Neural cell (in vitro differentiated cells): ENCODE data around the gene B4GALNT4. TPM values are rescaled to one million over a fixed set of nuclear protein-coding genes. Genes with fewer than 3 reads are reported as not detected.

ENCODE experiments used
- H2AFZ ChIP-seq: fragments of 200-600, 300-800 bp; sonication (generic), shearing (Covaris generic); 2 replicates; pipeline ENCODE4 v1.6.0; 2014; ENCODE audit warnings: low read depth, mild to moderate bottlenecking, antibody characterized with exemption, low read length, moderate library complexity
- H3F3A ChIP-seq: fragments of 200-600 bp; shearing (Covaris generic); 2 replicates; pipeline ENCODE4 v1.6.1; 2016; ENCODE audit warnings: mild to moderate bottlenecking, moderate library complexity, mixed read lengths, antibody characterized with exemption, low read length; ENCODE audit not compliant: insufficient read depth, poor library complexity, severe bottlenecking
- H3K27ac ChIP-seq: fragments of 200-600, 300-800 bp; sonication (generic), shearing (Covaris generic); 2 replicates; pipeline ENCODE4 v1.5.1; 2014; ENCODE audit warnings: mild to moderate bottlenecking, low read length, moderate library complexity
- H3K27me3 ChIP-seq: fragments of 300-800, 200-600 bp; sonication (generic), shearing (Covaris generic); 2 replicates; pipeline ENCODE4 v1.6.0; 2014; ENCODE audit warnings: mild to moderate bottlenecking, low read depth, low read length, moderate library complexity; ENCODE audit not compliant: insufficient read depth
- H3K36me3 ChIP-seq: fragments of 300-800, 200-600 bp; sonication (generic), shearing (Covaris generic); 2 replicates; pipeline ENCODE4 v1.5.1; 2014; ENCODE audit warnings: mild to moderate bottlenecking, antibody characterized with exemption, low read length, moderate library complexity; ENCODE audit not compliant: insufficient read depth
- H3K4me2 ChIP-seq: fragments of 300-800, 200-600 bp; sonication (generic), shearing (Covaris generic); 2 replicates; pipeline ENCODE4 v1.6.0; 2014; ENCODE audit warnings: mild to moderate bottlenecking, low read length
- H3K4me3 ChIP-seq: fragments of 300-800, 200-600 bp; sonication (generic), shearing (Covaris generic); 2 replicates; pipeline ENCODE4 v1.5.1; 2014; ENCODE audit warnings: mild to moderate bottlenecking, low read length, moderate library complexity
- H3K79me2 ChIP-seq: fragments of 200-600 bp; shearing (Covaris generic); replicated peaks from 2 replicates; pipeline ENCODE4 v1.6.0; 2014; ENCODE audit warnings: mild to moderate bottlenecking, low read length, moderate library complexity; ENCODE audit not compliant: insufficient read depth
- H3K9ac ChIP-seq: fragments of 300-800, 200-600 bp; sonication (generic), shearing (Covaris generic); 2 replicates; pipeline ENCODE4 v1.6.1; 2016; ENCODE audit warnings: mild to moderate bottlenecking, low read length, mixed read lengths
- H3K9me2 ChIP-seq: fragments of 200-600 bp; shearing (Covaris generic); 2 replicates; pipeline ENCODE4 v1.6.1; 2016; ENCODE audit warnings: mild to moderate bottlenecking, low read length, mixed read lengths; ENCODE audit not compliant: insufficient read depth
- H3K9me3 ChIP-seq: fragments of 200-600, 300-800 bp; sonication (generic), shearing (Covaris generic); 2 replicates; pipeline ENCODE4 v1.6.1; 2016; ENCODE audit warnings: mild to moderate bottlenecking, mixed run types, low read length, moderate library complexity, mixed read lengths
- H4K20me1 ChIP-seq: fragments of 200-600 bp; shearing (Covaris generic); 2 replicates; pipeline ENCODE4 v1.6.1; 2016; ENCODE audit warnings: mild to moderate bottlenecking, mixed run types; ENCODE audit not compliant: insufficient read depth
- EP300 ChIP-seq: fragments of 450-650 bp; conservative IDR thresholded peaks from 2 replicates; pipeline ENCODE4 v1.6.1; 2014; ENCODE audit warnings: antibody characterized with exemption, mild to moderate bottlenecking, moderate library complexity; ENCODE audit not compliant: poor library complexity, severe bottlenecking
- EZH2 ChIP-seq: fragments of 200-600, 300-800 bp; shearing (Covaris generic), sonication (generic); IDR thresholded peaks from 2 replicates; pipeline ENCODE4 v1.6.1; 2014; ENCODE audit warnings: antibody characterized with exemption, low read length, borderline replicate concordance, mild to moderate bottlenecking; ENCODE audit not compliant: insufficient read depth, poor library complexity, severe bottlenecking
- MXI1 ChIP-seq: fragments of 450-650 bp; conservative IDR thresholded peaks from 2 replicates; pipeline ENCODE4 v1.6.1; 2014; ENCODE audit warnings: antibody characterized with exemption, mild to moderate bottlenecking; ENCODE audit not compliant: poor library complexity, severe bottlenecking
- POLR2AphosphoS5 ChIP-seq: IDR thresholded peaks from 2 replicates; pipeline ENCODE4 v1.6.1; 2012
- RAD21 ChIP-seq: fragments of 450-650 bp; conservative IDR thresholded peaks from 2 replicates; pipeline ENCODE4 v1.6.1; 2014; ENCODE audit warnings: antibody characterized with exemption, mild to moderate bottlenecking, moderate library complexity
- SMC3 ChIP-seq: fragments of 450-650 bp; conservative IDR thresholded peaks from 2 replicates; pipeline ENCODE4 v1.6.1; 2014; ENCODE audit warnings: antibody characterized with exemption, mild to moderate bottlenecking, moderate library complexity; ENCODE audit not compliant: poor library complexity
- TAF1 ChIP-seq: IDR thresholded peaks from 2 replicates; pipeline ENCODE4 v1.6.1; 2012; ENCODE audit warnings: low read depth
- polyA plus RNA-seq: library from polyadenylated mRNA; depleted of rRNA; stranded (reverse); fragments of >200 nt; gene quantifications from 2 replicates; pipeline ENCODE4 v1.2.3, GENCODE V29; 2014
- TF ChIP-seq, protein P1 (sequence below): fragments of 450-650 bp; IDR thresholded peaks from 2 replicates; pipeline ENCODE4 v1.5.1; 2014; ENCODE audit warnings: antibody characterized with exemption, mild to moderate bottlenecking, moderate library complexity; ENCODE audit not compliant: poor library complexity, severe bottlenecking
- TF ChIP-seq, protein P2 (sequence below): IDR thresholded peaks from 2 replicates; pipeline ENCODE4 v1.6.1; 2012; ENCODE audit warnings: borderline replicate concordance

Gene B4GALNT4
- polyA plus RNA-seq, 1 donor from 2014 or later: 440 TPM

DNA sequence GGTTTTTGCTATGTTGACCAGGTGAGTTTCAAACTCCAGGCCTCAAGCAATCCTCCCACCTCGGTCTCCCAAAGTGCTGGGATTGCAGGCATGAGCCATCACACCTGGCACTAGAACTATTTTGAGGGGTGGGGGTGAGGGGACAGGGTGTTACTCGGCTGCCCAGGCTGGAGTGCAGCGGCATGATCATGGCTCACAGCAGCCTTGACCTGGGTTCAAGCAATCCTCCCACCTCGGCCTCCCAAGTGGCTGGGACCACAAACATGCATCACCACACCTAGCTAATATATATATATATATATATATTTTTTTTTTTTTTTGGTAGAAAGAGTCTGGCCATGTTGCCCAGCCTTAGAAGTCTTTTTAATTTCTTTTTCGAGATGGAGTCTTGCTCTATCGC, 31.6 kb upstream of the B4GALNT4 start:
- Histone ChIP-seq H2AFZ (no peak overlapping the region), H4K20me1 (no peaks in the 10 kb centered on the region), H3K4me2 (no peak overlapping the region), H3K9ac (no peak overlapping the region), H3K4me3 (no peak overlapping the region), H3F3A (no peaks in the 10 kb centered on the region), H3K79me2 (no peaks in the 10 kb centered on the region), H3K9me3 (no peaks in the 10 kb centered on the region), H3K9me2 (no peaks in the 10 kb centered on the region), H3K36me3 (no peaks in the 10 kb centered on the region), H3K27me3 (no peaks in the 10 kb centered on the region), H3K27ac (no peak overlapping the region)
- TF ChIP-seq EP300: no peak
- TF ChIP-seq EZH2: no peak
- no peak for TF ChIP-seq RAD21
- no peak for TF ChIP-seq SMC3
- TF ChIP-seq, protein P1, sequence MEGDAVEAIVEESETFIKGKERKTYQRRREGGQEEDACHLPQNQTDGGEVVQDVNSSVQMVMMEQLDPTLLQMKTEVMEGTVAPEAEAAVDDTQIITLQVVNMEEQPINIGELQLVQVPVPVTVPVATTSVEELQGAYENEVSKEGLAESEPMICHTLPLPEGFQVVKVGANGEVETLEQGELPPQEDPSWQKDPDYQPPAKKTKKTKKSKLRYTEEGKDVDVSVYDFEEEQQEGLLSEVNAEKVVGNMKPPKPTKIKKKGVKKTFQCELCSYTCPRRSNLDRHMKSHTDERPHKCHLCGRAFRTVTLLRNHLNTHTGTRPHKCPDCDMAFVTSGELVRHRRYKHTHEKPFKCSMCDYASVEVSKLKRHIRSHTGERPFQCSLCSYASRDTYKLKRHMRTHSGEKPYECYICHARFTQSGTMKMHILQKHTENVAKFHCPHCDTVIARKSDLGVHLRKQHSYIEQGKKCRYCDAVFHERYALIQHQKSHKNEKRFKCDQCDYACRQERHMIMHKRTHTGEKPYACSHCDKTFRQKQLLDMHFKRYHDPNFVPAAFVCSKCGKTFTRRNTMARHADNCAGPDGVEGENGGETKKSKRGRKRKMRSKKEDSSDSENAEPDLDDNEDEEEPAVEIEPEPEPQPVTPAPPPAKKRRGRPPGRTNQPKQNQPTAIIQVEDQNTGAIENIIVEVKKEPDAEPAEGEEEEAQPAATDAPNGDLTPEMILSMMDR: no peak
- no peak for TF ChIP-seq POLR2AphosphoS5
- TF ChIP-seq MXI1: no peak
- TF ChIP-seq TAF1: no peak
- TF ChIP-seq, protein P2, sequence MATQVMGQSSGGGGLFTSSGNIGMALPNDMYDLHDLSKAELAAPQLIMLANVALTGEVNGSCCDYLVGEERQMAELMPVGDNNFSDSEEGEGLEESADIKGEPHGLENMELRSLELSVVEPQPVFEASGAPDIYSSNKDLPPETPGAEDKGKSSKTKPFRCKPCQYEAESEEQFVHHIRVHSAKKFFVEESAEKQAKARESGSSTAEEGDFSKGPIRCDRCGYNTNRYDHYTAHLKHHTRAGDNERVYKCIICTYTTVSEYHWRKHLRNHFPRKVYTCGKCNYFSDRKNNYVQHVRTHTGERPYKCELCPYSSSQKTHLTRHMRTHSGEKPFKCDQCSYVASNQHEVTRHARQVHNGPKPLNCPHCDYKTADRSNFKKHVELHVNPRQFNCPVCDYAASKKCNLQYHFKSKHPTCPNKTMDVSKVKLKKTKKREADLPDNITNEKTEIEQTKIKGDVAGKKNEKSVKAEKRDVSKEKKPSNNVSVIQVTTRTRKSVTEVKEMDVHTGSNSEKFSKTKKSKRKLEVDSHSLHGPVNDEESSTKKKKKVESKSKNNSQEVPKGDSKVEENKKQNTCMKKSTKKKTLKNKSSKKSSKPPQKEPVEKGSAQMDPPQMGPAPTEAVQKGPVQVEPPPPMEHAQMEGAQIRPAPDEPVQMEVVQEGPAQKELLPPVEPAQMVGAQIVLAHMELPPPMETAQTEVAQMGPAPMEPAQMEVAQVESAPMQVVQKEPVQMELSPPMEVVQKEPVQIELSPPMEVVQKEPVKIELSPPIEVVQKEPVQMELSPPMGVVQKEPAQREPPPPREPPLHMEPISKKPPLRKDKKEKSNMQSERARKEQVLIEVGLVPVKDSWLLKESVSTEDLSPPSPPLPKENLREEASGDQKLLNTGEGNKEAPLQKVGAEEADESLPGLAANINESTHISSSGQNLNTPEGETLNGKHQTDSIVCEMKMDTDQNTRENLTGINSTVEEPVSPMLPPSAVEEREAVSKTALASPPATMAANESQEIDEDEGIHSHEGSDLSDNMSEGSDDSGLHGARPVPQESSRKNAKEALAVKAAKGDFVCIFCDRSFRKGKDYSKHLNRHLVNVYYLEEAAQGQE: no peak

DNA sequence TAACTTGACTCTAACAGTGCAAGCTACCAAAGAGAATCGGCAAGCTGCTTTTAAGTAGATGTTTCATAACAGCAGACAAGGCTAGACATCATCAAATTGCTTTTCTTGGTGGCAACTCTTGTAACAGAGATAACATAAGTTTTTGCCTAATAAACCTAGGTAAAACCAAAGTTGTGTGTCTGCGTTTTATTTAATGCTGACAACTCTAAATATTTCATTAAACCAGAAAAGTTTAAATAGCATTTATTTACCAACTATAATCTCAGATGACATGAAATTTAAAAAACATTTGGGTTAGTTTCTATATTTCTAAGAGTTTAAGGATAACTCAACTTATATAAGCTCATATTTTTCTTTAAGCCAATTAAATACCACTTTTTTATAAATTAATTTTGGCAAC, 29.3 kb upstream of the B4GALNT4 start:
- Histone ChIP-seq H2AFZ (no peak overlapping the region), H3K4me2 (no peak overlapping the region), H3K4me3 (no peak overlapping the region), H3K27ac (no peak overlapping the region), H4K20me1 (no peaks in the 10 kb centered on the region), H3K36me3 (no peaks in the 10 kb centered on the region), H3K27me3 (no peaks in the 10 kb centered on the region), H3K9me2 (no peaks in the 10 kb centered on the region), H3K79me2 (no peaks in the 10 kb centered on the region), H3K9ac (no peak overlapping the region), H3F3A (no peaks in the 10 kb centered on the region), H3K9me3 (no peaks in the 10 kb centered on the region)
- TF ChIP-seq RAD21 (no peak), EP300 (no peak), TAF1 (no peak), SMC3 (no peak), MXI1 (no peak), EZH2 (no peak), POLR2AphosphoS5 (no peak)
- TF ChIP-seq, protein P1: no peak
- TF ChIP-seq, protein P2: no peak
